Motor neuron (in vitro differentiated cells): ENCODE results near the gene NPTXR. TPM values are rescaled to one million over a fixed set of nuclear protein-coding genes. Genes with fewer than 3 reads are reported as not detected.
"Not testable (repeated sequence)": the region's sequence is repeated elsewhere in the genome, so short reads cannot be mapped to it uniquely, and the experiment has no call there.

Source experiments
- ATAC-seq, 8 experiments: fragments of 200-7000 bp; cut with Tn5 transposase; replicated peaks in 6 of 8; 2 replicates each; pipeline ENCODE4 v1.8.0; 2021; ENCODE audit warnings: mild to moderate bottlenecking in 8 of 8, moderate library complexity in 8 of 8
- H3K27ac ChIP-seq, 2 donors: fragments of 250-450 bp; sonication (Bioruptor Pico); 2 replicates each; pipeline ENCODE4 v1.9.0; 2021; ENCODE audit warnings: antibody characterized with exemption in 2 of 2, mild to moderate bottlenecking in 2 of 2, moderate library complexity in 1 of 2
- H3K4me1 ChIP-seq, 2 donors: fragments of 250-450 bp; sonication (Bioruptor Pico); replicated peaks in 1 of 2; 2 replicates each; pipeline ENCODE4 v1.6.1; 2021; ENCODE audit warnings: antibody characterized with exemption in 2 of 2, mild to moderate bottlenecking in 2 of 2, moderate library complexity in 1 of 2
- H3K4me3 ChIP-seq, 5 donors: fragments of 250-450 bp; sonication (Bioruptor Pico); 2 replicates each; pipeline ENCODE4 v1.9.0; 2021; ENCODE audit warnings: antibody characterized with exemption in 5 of 5, mild to moderate bottlenecking in 5 of 5, moderate library complexity in 4 of 5
- WGBS, 10 experiments: fragments of 450-650 bp; shearing (Covaris generic); methylation state at CpG; one replicate each; pipeline ENCODE4 v1.0.0; 2022; 5-methylcytosine and 5-hydroxymethylcytosine counted together
- in situ Hi-C, 9 experiments: fragments of 400-800 bp; cut with MboI; loops; one replicate each; pipeline ENCODE4 v1.15.0; 2021; ENCODE audit warnings: low sequenced_read_pairs in 9 of 9, low pct_unique_long_range_greater_than_20kb in 2 of 9; ENCODE audit not compliant: unreplicated experiment in 9 of 9
- total RNA-seq, 8 experiments: library from RNA; unstranded; fragments of 300-600 nt; gene quantifications; 2 replicates each; pipeline versions ENCODE4 v1.2.3 to v1.2.4, GENCODE V29; 2022

Gene NPTXR
- total RNA-seq, 8 experiments from 2014 or later = 0.71 to 15.7 (median 6.1) TPM

- ATAC-seq = peak in 7 of 8 experiments; percentile 1 to 30 (median 25)
- no peak overlapping the region for H3K4me3 ChIP-seq
- in situ Hi-C loops = loop anchor here in 3 of 9 experiments (25.0 kb wide), 1 partner anchor 253 kb away; no protein-coding TSS in a partner anchor
- H3K4me1 ChIP-seq = peaks cover 3 to 29% of the 10 kb centered on the region in 2 donors
- no peak overlapping the region for H3K27ac ChIP-seq
- WGBS, 10 experiments = 20 to 100% (median 85%) methylated on average over 1 to 7 of the region's 14 CpGs; no CpG with 5 or more reads in 2 of the 10 experiments
Measured at GRCh38 chr22:38859581-38860282, 15.9 kb upstream of the NPTXR start.

GRCh38 chr22:38858492-38858891, 14.7 kb upstream of the NPTXR start:
- no peak overlapping the region for H3K27ac ChIP-seq
- H3K4me3 ChIP-seq = no peak overlapping the region
- ATAC-seq = peak in 2 of 8 experiments; percentile 25 to 33
- 0 to 100% (median 38%) methylated on average over 1 to 7 of the region's 9 CpGs; no CpG with 5 or more reads in 4 of the 10 experiments for WGBS, 10 experiments
- in situ Hi-C loops = loop anchor here in 3 of 9 experiments (25.0 kb wide), 1 partner anchor 254 kb away; no protein-coding TSS in a partner anchor
- peaks cover 3 to 29% of the 10 kb centered on the region in 2 donors for H3K4me1 ChIP-seq

GRCh38 chr22:38854476-38854875, 10.6 kb upstream of the NPTXR start:
- H3K4me3 ChIP-seq, ATAC-seq, H3K27ac ChIP-seq: not testable (repeated sequence)
- in situ Hi-C loops = loop anchor here in 3 of 9 experiments (25.0 kb wide), 1 partner anchor 258 kb away; no protein-coding TSS in a partner anchor
- WGBS, 10 experiments = 0 to 100% (median 91%) methylated on average over 1 to 3 of the region's 7 CpGs; no CpG with 5 or more reads in 6 of the 10 experiments
- H3K4me1 ChIP-seq = peaks cover 3 to 11% of the 10 kb centered on the region in 2 donors

- in situ Hi-C loops = loop anchor here in 3 of 9 experiments (25.0 kb wide), 1 partner anchor 258 kb away; no protein-coding TSS in a partner anchor
- peaks cover 3 to 10% of the 10 kb centered on the region in 2 donors for H3K4me1 ChIP-seq
- WGBS, 10 experiments = 0 to 100% (median 62%) methylated on average over 1 to 5 of the region's 5 CpGs; no CpG with 5 or more reads in 3 of the 10 experiments
- not testable (repeated sequence) for H3K4me3 ChIP-seq, H3K27ac ChIP-seq, ATAC-seq
Measured at GRCh38 chr22:38853883-38854282, 10.1 kb upstream of the NPTXR start.

- Histone ChIP-seq H3K27ac (no peak overlapping the region), H3K4me3 (no peak overlapping the region)
Measured at GRCh38 chr22:38853196-38853651, 9.4 kb upstream of the NPTXR start.

GRCh38 chr22:38852522-38852921, 8.7 kb upstream of the NPTXR start:
- in situ Hi-C loops = loop anchor here in 3 of 9 experiments (25.0 kb wide), 1 partner anchor 260 kb away; no protein-coding TSS in a partner anchor
- WGBS, 10 experiments = 80% methylated on average over 1 of the region's 1 CpG; no CpG with 5 or more reads in 9 of the 10 experiments

More at GRCh38 chr22:38853196-38853651, 9.4 kb upstream of the NPTXR start:
- in situ Hi-C loops = loop anchor here in 3 of 9 experiments (25.0 kb wide), 1 partner anchor 259 kb away; no protein-coding TSS in a partner anchor
- 0 to 48% (median 44%) methylated on average over 1 to 8 of the region's 9 CpGs; no CpG with 5 or more reads in 6 of the 10 experiments for WGBS, 10 experiments
- ATAC-seq = no peak
- peaks cover 0 to 3% of the 10 kb centered on the region in 2 donors for H3K4me1 ChIP-seq

GRCh38 chr22:38850941-38851849, 7.4 kb upstream of the NPTXR start:
- peak in 4 of 8 experiments; percentile 30 to 76 (median 54) for ATAC-seq
- in situ Hi-C loops = loop anchor here in 3 of 9 experiments (25.0 kb wide), 1 partner anchor 261 kb away; no protein-coding TSS in a partner anchor
- H3K27ac ChIP-seq = no peak overlapping the region
- no peaks in the 10 kb centered on the region for H3K4me1 ChIP-seq
- 8 to 38% (median 22%) methylated on average over 2 to 12 of the region's 15 CpGs; no CpG with 5 or more reads in 2 of the 10 experiments for WGBS, 10 experiments
- no peak overlapping the region for H3K4me3 ChIP-seq

More at GRCh38 chr22:38852522-38852921, 8.7 kb upstream of the NPTXR start:
- no peak overlapping the region for H3K4me3 ChIP-seq
- no peak for ATAC-seq
- no peak overlapping the region for H3K27ac ChIP-seq
- H3K4me1 ChIP-seq = no peaks in the 10 kb centered on the region

GRCh38 chr22:38850399-38850798, 6.6 kb upstream of the NPTXR start:
- H3K27ac ChIP-seq = no peak overlapping the region
- no peak overlapping the region for H3K4me3 ChIP-seq
- no CpG with 5 or more reads among the region's 2 CpGs for WGBS, 10 experiments
- H3K4me1 ChIP-seq = no peaks in the 10 kb centered on the region
- in situ Hi-C loops = loop anchor here in 3 of 9 experiments (25.0 kb wide), 1 partner anchor 262 kb away; no protein-coding TSS in a partner anchor
- no peak for ATAC-seq

GRCh38 chr22:38849811-38850210, 6.0 kb upstream of the NPTXR start:
- H3K4me1 ChIP-seq = no peaks in the 10 kb centered on the region
- ATAC-seq = no peak
- in situ Hi-C loops = loop anchor here in 3 of 9 experiments (25.0 kb wide), 1 partner anchor 262 kb away; no protein-coding TSS in a partner anchor
- 20 to 70% (median 44%) methylated on average over 1 to 3 of the region's 6 CpGs; no CpG with 5 or more reads in 6 of the 10 experiments for WGBS, 10 experiments
- no peak overlapping the region for H3K27ac ChIP-seq
- H3K4me3 ChIP-seq = no peak overlapping the region

- in situ Hi-C loops = no loop called here
- ATAC-seq = no peak
Measured at GRCh38 chr22:38846412-38846811, 2.6 kb upstream of the NPTXR start.

GRCh38 chr22:38845004-38845740, 1.3 kb upstream of the NPTXR start:
- no peak for ATAC-seq
- H3K4me3 ChIP-seq = no peak overlapping the region
- no peak overlapping the region for H3K27ac ChIP-seq
- H3K4me1 ChIP-seq = peaks cover 2 to 7% of the 10 kb centered on the region in 2 donors
- WGBS, 10 experiments = 8 to 87% (median 68%) methylated on average over 2 to 9 of the region's 17 CpGs; no CpG with 5 or more reads in 2 of the 10 experiments
- in situ Hi-C loops = no loop called here

More at GRCh38 chr22:38846412-38846811, 2.6 kb upstream of the NPTXR start:
- Histone ChIP-seq H3K27ac (no peak overlapping the region), H3K4me3 (no peak overlapping the region), H3K4me1 (peaks cover 0 to 3% of the 10 kb centered on the region in 2 donors)
- WGBS, 10 experiments = 89 to 100% (median 100%) methylated on average over 1 of the region's 1 CpG; no CpG with 5 or more reads in 3 of the 10 experiments
